GM18507 (cell line): ENCODE data around the gene LRRK2.
"Not testable (repeated sequence)": the region's sequence is repeated elsewhere in the genome, so short reads cannot be mapped to it uniquely, and the experiment has no call there.

Experiments
- DNase-seq: peaks from one replicate; pipeline ENCODE4 v3.0.0; 2011; ENCODE audit warnings: low read depth; ENCODE audit not compliant: insufficient read length; ENCODE audit errors: extremely low spot score
- FAIRE-seq: peaks from 2 replicates; lab custom pipeline; 2011; peaks lifted over from hg19 to GRCh38; lab: Jason Lieb, UNC

Gene LRRK2

DNA sequence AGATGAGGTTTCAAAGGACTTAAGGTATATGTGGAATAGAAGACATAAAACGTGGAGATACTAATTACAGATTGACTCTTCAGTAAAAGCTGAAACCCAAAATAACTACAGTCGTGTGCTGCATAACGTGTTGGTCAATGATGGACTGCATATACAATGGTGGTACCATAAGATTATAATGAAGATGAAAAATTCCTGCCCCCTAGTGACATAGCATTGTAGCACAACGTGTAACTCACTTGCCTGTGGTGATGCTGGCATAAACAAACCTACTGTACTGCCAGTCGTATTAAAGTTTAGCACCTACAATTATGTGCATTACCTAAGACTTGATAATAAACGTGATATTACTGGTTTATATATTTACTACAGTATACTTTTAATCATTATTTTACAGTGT is 150.3 kb downstream of the LRRK2 start:
- no peak for DNase-seq
- peak; percentile 52 for FAIRE-seq

DNA sequence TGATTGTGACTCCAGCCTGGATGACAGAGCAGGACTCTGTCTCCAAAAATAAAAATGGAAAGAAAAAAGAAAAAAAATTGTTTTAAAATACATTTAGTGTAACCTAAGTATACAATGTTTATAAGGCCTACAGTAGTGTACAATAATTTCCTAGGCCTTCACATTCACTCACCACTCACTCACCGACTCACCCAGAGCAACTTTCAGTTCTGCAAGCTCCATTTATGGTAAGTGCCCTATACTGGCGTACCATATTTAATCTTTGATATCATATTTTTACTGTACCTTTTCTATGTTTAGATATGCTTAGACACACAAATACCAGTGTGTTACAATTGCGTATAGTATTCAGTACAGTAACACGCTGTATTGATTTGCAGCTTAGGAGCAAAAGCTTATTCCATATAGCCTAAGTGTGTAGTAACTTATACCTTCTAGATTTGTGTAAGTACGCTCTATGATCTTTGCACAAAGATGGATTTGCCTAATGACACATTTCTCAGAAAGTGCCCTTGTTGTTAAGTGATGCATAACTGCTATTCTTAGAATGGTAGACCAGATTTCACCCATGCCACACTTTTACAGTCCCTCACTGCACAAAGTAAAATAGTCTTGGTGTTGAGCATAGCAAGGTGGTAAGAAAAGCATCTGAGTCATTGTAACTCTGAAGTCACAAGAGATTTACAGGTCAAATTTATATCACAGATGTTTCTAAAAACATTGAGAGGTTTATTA is 151.9 kb downstream of the LRRK2 start:
- FAIRE-seq (peak; percentile 68), DNase-seq (no peak)

DNA sequence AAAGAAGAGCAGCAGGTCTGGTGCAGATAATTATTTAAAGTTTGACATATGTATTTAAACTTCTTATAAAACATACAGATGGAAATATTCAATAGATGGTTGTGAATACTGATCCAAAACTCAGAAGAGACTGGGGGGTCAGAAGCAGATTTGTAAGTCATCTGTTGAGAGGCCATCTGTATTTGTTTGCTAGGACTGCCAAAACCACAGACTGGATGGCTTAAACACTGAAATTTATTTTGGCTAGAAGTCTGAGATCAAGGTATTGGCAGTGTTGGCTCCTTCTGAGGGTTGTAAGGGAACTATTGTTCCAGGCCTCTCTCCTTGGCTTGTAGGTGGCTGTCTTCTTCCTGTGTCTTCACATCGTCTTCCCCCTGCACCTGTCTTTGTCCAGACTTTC is 153.9 kb downstream of the LRRK2 start:
- FAIRE-seq (no peak), DNase-seq (no peak)

DNA sequence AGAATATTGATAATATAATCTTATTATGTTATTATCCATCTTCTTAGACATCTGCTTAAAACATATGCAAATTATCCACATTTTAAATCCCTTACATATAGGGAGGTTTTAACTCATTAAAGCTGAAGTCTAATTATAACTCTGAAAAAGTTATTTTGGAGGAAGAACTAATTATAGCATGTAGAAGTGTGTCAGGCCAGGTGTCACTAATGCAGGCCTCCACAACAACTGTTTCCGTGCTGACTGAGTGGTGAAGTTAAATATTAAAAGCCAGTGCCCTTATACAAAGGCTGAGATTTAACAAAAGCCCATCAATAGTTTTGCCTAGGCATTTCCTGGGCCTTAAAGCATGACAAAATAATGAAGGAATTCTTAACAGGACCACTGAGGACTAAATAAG is 157.4 kb downstream of the LRRK2 start:
- FAIRE-seq (peak; percentile 54), DNase-seq (no peak)

DNA sequence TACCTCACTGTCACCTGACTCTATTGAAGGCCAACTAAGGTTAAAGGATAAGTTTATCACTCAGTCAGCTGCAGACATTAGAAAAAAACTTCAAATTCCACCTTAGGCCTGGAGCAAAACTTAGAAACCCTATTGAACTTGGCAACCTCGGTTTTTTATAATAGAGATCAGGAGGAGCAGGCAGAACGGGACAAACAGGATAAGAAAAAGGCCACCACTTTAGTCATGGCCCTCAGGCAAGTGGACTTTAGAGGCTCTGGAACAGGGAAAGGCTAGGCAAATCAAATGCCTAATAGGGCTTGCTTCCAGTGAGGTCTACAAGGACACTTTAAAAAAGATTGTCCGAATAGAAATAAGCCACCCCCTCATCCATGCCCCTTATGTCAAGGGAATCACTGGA is 162.5 kb downstream of the LRRK2 start:
- not testable (repeated sequence) for DNase-seq, FAIRE-seq

DNA sequence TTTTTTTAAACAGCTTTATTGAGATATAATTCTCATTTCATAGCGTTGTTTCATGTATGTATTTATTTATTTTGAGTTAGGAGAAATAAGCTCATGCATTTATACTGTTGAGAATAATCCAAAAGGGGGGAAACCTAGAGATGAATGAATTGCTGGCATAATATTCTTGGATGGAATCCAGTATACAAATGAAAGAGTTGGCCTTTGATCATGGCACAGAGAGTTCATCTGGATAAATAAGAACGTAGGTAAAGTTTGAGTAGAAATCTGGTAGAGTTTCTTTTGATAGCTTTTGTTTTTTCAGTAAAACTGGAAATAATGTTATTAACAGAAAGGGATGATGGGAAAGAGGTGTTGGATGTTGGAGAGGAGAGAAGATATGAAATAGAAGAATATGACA is 166.2 kb downstream of the LRRK2 start:
- DNase-seq, result no peak
- FAIRE-seq, result no peak

DNA sequence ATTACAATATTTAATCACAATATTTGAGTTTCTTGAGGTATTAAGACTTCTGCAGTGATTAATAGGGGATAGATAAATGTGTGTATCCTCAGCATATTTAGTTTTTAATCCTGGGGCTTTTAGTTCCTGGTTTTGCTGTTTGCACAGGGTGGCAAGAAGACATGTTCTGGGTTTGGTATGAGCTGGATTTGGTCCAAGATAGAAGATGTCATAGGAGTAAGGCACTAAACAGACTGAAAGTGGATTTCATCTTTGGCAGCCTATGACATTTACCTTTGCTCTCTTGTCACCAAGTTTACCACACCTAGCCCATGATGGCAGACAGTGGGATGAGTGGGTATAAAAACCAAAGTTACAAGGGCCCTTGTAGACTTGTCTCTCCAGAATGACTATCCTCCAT is 168.2 kb downstream of the LRRK2 start:
- FAIRE-seq (no peak), DNase-seq (no peak)

DNA sequence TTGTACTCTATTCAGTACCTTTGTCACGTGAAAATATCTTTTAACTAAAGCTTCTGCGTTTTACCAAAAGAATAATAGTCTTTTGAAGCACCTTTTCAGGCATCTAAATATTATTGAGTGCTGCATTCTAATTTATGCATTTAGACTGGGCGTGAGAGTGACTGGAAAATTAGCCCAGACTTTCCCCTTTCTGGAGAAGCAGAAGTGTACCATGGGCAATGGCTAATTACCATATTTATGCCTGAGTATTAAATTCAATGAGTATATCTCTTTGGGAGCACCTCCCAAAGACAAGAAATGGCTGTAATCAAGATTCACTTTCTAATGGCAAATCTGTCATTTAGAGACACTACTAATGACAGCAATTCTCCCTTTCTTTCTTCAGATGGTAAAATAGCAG is 174.9 kb downstream of the LRRK2 start:
- FAIRE-seq, result no peak
- DNase-seq, result no peak

DNA sequence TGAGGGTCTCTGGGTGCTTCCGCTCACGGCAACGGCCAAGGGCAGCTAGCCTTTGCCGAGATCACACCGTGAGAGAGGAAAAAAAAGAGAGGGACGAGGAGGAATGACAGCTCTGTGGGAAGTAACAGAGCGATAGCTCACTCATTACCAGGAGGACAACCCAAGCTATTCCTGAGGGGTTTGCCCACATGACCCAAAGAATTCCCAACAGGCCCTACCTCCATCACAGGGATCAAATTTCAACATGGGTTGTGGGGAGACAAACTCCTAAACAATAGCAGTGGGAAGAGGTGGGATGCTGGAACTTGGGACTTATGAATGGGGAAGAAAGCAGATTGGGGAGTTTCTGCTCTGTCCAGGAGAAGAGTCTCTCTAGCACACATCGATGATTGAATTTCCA is 180.6 kb downstream of the LRRK2 start:
- DNase-seq (no peak), FAIRE-seq (no peak)
